ENCODE results near the gene MSL2.
"Not testable (repeated sequence)": the region's sequence is repeated elsewhere in the genome, so short reads cannot be mapped to it uniquely, and the experiment has no call there.

Gene MSL2

GRCh38 chr3:136197159-136197793 is 1.1 kb upstream of the MSL2 start:
- DNase-seq (ENCODE audit: low spot score in 2 of 2), result peak in 1 of 2 experiments; percentile 24
- in situ Hi-C loops (cut with MboI; ENCODE audit: low sequenced_read_pairs), result no loop called here
- Histone ChIP-seq H3K9me3 (peaks cover 6% of the 10 kb centered on the region), H3K4me3 (peak overlapping the region; percentile 89), H3K27me3 (ENCODE audit: low read depth) (no peaks in the 10 kb centered on the region), H3K36me3 (replicated peaks) (0 out of 2 replicates have a peak, but pooled peaks cover 10% of the 10 kb centered on the region), H3K4me1 (peaks cover 6% of the 10 kb centered on the region)

- Histone ChIP-seq H3K36me3 (replicated peaks) (0 out of 2 replicates have a peak, but pooled peaks cover 10% of the 10 kb centered on the region), H3K27me3 (ENCODE audit: low read depth) (no peaks in the 10 kb centered on the region), H3K4me1 (peaks cover 12% of the 10 kb centered on the region), H3K9me3 (peaks cover 6% of the 10 kb centered on the region), H3K4me3 (peak overlapping the region; percentile 89)
- DNase-seq (ENCODE audit: low spot score in 2 of 2), result peak; percentile 99 to 100
- in situ Hi-C loops (cut with MboI; ENCODE audit: low sequenced_read_pairs), result no loop called here
Observed at GRCh38 chr3:136196401-136197158, 445 bp upstream of the MSL2 start.

- in situ Hi-C loops (cut with MboI; ENCODE audit: low sequenced_read_pairs), result no loop called here
- H3K9me3 ChIP-seq, result peaks cover 6% of the 10 kb centered on the region
- H3K4me3 ChIP-seq, result peak overlapping the region; percentile 89
- 0 out of 2 replicates have a peak, but pooled peaks cover 10% of the 10 kb centered on the region for H3K36me3 ChIP-seq (replicated peaks)
- H3K4me1 ChIP-seq, result peaks cover 23% of the 10 kb centered on the region
- H3K27me3 ChIP-seq (ENCODE audit: low read depth), result no peaks in the 10 kb centered on the region
- DNase-seq (ENCODE audit: low spot score in 2 of 2), result peak; percentile 49 to 83
Observed at GRCh38 chr3:136195258-136196063, 674 bp downstream of the MSL2 start.

- peak; percentile 71 to 84 for DNase-seq (ENCODE audit: low spot score in 2 of 2)
- in situ Hi-C loops (cut with MboI; ENCODE audit: low sequenced_read_pairs), result no loop called here
- 0 out of 2 replicates have a peak, but pooled peaks cover 10% of the 10 kb centered on the region for H3K36me3 ChIP-seq (replicated peaks)
Observed at GRCh38 chr3:136194409-136195257, 1.5 kb downstream of the MSL2 start.

GRCh38 chr3:136193278-136194054 is 2.7 kb downstream of the MSL2 start:
- in situ Hi-C loops (cut with MboI; ENCODE audit: low sequenced_read_pairs), result no loop called here
- Histone ChIP-seq H3K9me3 (peaks cover 5% of the 10 kb centered on the region), H3K4me3 (peak overlapping the region; percentile 89), H3K27me3 (ENCODE audit: low read depth) (no peaks in the 10 kb centered on the region), H3K4me1 (peaks cover 23% of the 10 kb centered on the region), H3K36me3 (replicated peaks) (0 out of 2 replicates have a peak, but pooled peaks cover 10% of the 10 kb centered on the region)
- peak in 1 of 2 experiments; percentile 28 for DNase-seq (ENCODE audit: low spot score in 2 of 2)

More at GRCh38 chr3:136194409-136195257, 1.5 kb downstream of the MSL2 start:
- Histone ChIP-seq H3K9me3 (peaks cover 6% of the 10 kb centered on the region), H3K27me3 (ENCODE audit: low read depth) (no peaks in the 10 kb centered on the region), H3K4me3 (peak overlapping the region; percentile 89), H3K4me1 (peaks cover 23% of the 10 kb centered on the region)

GRCh38 chr3:136192831-136193230 is 3.3 kb downstream of the MSL2 start:
- H3K36me3 ChIP-seq (replicated peaks), result 0 out of 2 replicates have a peak, but pooled peaks cover 6% of the 10 kb centered on the region
- H3K9me3 ChIP-seq, result no peaks in the 10 kb centered on the region
- in situ Hi-C loops (cut with MboI; ENCODE audit: low sequenced_read_pairs), result no loop called here
- H3K27me3 ChIP-seq (ENCODE audit: low read depth), result no peaks in the 10 kb centered on the region
- peak overlapping the region; percentile 89 for H3K4me3 ChIP-seq
- no peak for DNase-seq (ENCODE audit: low spot score in 2 of 2)
- peaks cover 29% of the 10 kb centered on the region for H3K4me1 ChIP-seq

- DNase-seq (ENCODE audit: low spot score in 2 of 2); H3K9me3 ChIP-seq; H3K36me3 ChIP-seq (replicated peaks); in situ Hi-C loops (cut with MboI; ENCODE audit: low sequenced_read_pairs); H3K27me3 ChIP-seq (ENCODE audit: low read depth): not testable (repeated sequence)
- peaks cover 29% of the 10 kb centered on the region for H3K4me1 ChIP-seq
- peak overlapping the region; percentile 89 for H3K4me3 ChIP-seq
Observed at GRCh38 chr3:136192195-136192594, 3.9 kb downstream of the MSL2 start.

GRCh38 chr3:136189859-136190617 is 6.1 kb downstream of the MSL2 start:
- 0 out of 2 replicates have a peak, but pooled peaks cover 2% of the 10 kb centered on the region for H3K36me3 ChIP-seq (replicated peaks)
- in situ Hi-C loops (cut with MboI; ENCODE audit: low sequenced_read_pairs), result no loop called here
- no peak overlapping the region for H3K4me3 ChIP-seq
- H3K9me3 ChIP-seq, result no peaks in the 10 kb centered on the region
- no peak for DNase-seq (ENCODE audit: low spot score in 2 of 2)
- H3K4me1 ChIP-seq, result peaks cover 34% of the 10 kb centered on the region
- no peaks in the 10 kb centered on the region for H3K27me3 ChIP-seq (ENCODE audit: low read depth)

- DNase-seq (ENCODE audit: low spot score in 2 of 2), result no peak
- in situ Hi-C loops (cut with MboI; ENCODE audit: low sequenced_read_pairs), result no loop called here
- H3K9me3 ChIP-seq, result no peaks in the 10 kb centered on the region
- H3K36me3 ChIP-seq (replicated peaks), result no peaks in the 10 kb centered on the region
- H3K4me1 ChIP-seq, result peaks cover 34% of the 10 kb centered on the region
- H3K27me3 ChIP-seq (ENCODE audit: low read depth), result no peaks in the 10 kb centered on the region
- no peak overlapping the region for H3K4me3 ChIP-seq
Observed at GRCh38 chr3:136189043-136189442, 7.1 kb downstream of the MSL2 start.

- in situ Hi-C loops (cut with MboI; ENCODE audit: low sequenced_read_pairs), result no loop called here
- Histone ChIP-seq H3K36me3 (replicated peaks) (no peaks in the 10 kb centered on the region), H3K4me1 (peaks cover 34% of the 10 kb centered on the region), H3K4me3 (no peak overlapping the region), H3K9me3 (no peaks in the 10 kb centered on the region), H3K27me3 (ENCODE audit: low read depth) (no peaks in the 10 kb centered on the region)
- no peak for DNase-seq (ENCODE audit: low spot score in 2 of 2)
Observed at GRCh38 chr3:136187868-136188267, 8.3 kb downstream of the MSL2 start.

- in situ Hi-C loops (cut with MboI; ENCODE audit: low sequenced_read_pairs), result no loop called here
- H3K4me3 ChIP-seq, result no peak overlapping the region
- H3K36me3 ChIP-seq (replicated peaks), result no peaks in the 10 kb centered on the region
- H3K27me3 ChIP-seq (ENCODE audit: low read depth), result no peaks in the 10 kb centered on the region
- DNase-seq (ENCODE audit: low spot score in 2 of 2), result no peak
- H3K9me3 ChIP-seq, result no peaks in the 10 kb centered on the region
- H3K4me1 ChIP-seq, result peaks cover 31% of the 10 kb centered on the region
Observed at GRCh38 chr3:136186846-136187245, 9.3 kb downstream of the MSL2 start.

GRCh38 chr3:136186344-136186743 is 9.8 kb downstream of the MSL2 start:
- DNase-seq (ENCODE audit: low spot score in 2 of 2), result no peak
- in situ Hi-C loops (cut with MboI; ENCODE audit: low sequenced_read_pairs), result no loop called here
- Histone ChIP-seq H3K27me3 (ENCODE audit: low read depth) (no peaks in the 10 kb centered on the region), H3K4me1 (peaks cover 26% of the 10 kb centered on the region), H3K36me3 (replicated peaks) (no peaks in the 10 kb centered on the region), H3K9me3 (no peaks in the 10 kb centered on the region), H3K4me3 (no peak overlapping the region)

Measured in HAP-1 (cell line).